WI38 (cell line): ENCODE results near the gene PRR15.

Experiments used
- H3K4me3 ChIP-seq: 2 replicates; pipeline ENCODE4 v1.5.1; 2011; ENCODE audit warnings: low read depth, mild to moderate bottlenecking, control low read depth, low read length
- CTCF ChIP-seq: IDR thresholded peaks from 2 replicates; pipeline ENCODE4 v1.5.1; 2012; ENCODE audit warnings: low read depth, mild to moderate bottlenecking, control low read depth, low read length

PRR15 gene

GRCh38 chr7:29561271-29561670 lies 2.4 kb upstream of the PRR15 start:
- H3K4me3 ChIP-seq = no peak overlapping the region
- TF ChIP-seq CTCF = no peak

- no peak overlapping the region for H3K4me3 ChIP-seq
- no peak for TF ChIP-seq CTCF
Measured at GRCh38 chr7:29562307-29562706, 1.3 kb upstream of the PRR15 start.

- H3K4me3 ChIP-seq = peak overlapping the region; percentile 27
- TF ChIP-seq CTCF = no peak
Measured at GRCh38 chr7:29564496-29565223, 1.0 kb downstream of the PRR15 start.

GRCh38 chr7:29565224-29565630 lies 1.6 kb downstream of the PRR15 start:
- 0 out of 2 replicates have a peak overlapping the region, but pooled peaks have one; percentile 27 for H3K4me3 ChIP-seq
- no peak for TF ChIP-seq CTCF

- no peak overlapping the region for H3K4me3 ChIP-seq
Measured at GRCh38 chr7:29565634-29565981, 2.0 kb downstream of the PRR15 start.

GRCh38 chr7:29565982-29566746 lies 2.5 kb downstream of the PRR15 start:
- H3K4me3 ChIP-seq = no peak overlapping the region
- no peak for TF ChIP-seq CTCF

More at GRCh38 chr7:29565634-29565981, 2.0 kb downstream of the PRR15 start:
- TF ChIP-seq CTCF = no peak

GRCh38 chr7:29567174-29567573 lies 3.5 kb downstream of the PRR15 start:
- no peak overlapping the region for H3K4me3 ChIP-seq
- no peak for TF ChIP-seq CTCF
